Non-pigmented ciliary epithelial cell (primary cell): ENCODE data around the gene ASPA.
"Not testable (repeated sequence)": the region's sequence is repeated elsewhere in the genome, so short reads cannot be mapped to it uniquely, and the experiment has no call there.

Experiments used
- DNase-seq: peaks from one replicate; pipeline ENCODE4 v3.0.0-alpha.2; 2010; ENCODE audit warnings: low read depth

ASPA gene

DNA sequence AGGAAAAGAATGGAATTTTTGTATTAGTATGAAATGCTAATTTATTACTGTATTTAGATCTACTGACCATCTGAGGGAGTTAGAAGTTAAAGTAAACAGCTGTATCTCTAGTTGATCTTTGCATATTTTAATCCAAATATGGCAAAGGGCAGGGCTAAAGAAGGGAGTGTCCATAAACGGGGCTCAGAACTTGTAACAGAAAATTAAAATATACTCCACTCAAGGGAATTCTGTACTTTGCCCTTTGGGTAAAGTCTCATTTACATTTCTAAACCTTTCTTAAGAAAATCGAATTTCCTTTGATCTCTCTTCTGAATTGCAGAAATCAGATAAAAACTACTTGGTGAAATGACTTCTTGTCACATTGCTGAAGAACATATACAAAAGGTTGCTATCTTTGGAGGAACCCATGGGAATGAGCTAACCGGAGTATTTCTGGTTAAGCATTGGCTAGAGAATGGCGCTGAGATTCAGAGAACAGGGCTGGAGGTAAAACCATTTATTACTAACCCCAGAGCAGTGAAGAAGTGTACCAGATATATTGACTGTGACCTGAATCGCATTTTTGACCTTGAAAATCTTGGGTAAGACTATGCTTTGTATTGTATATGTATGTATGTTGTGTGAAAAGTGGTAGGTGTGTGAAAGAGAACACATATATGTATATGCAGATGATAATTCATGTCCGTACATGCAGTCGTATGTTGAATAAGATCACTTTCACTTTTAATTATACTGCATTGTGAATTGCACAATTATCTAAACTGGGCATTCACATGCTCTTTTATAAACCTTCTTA lies at the start of gene ASPA:
ASPA (plus strand) TSS at position 186 of the 799 bp plus-strand sequence; CDS start at position 349, 163 bp downstream.
- no peak for DNase-seq

- DNase-seq = not testable (repeated sequence)
Measured at GRCh38 chr17:3433215-3433614, 42.6 kb upstream of the ASPA start.

DNA sequence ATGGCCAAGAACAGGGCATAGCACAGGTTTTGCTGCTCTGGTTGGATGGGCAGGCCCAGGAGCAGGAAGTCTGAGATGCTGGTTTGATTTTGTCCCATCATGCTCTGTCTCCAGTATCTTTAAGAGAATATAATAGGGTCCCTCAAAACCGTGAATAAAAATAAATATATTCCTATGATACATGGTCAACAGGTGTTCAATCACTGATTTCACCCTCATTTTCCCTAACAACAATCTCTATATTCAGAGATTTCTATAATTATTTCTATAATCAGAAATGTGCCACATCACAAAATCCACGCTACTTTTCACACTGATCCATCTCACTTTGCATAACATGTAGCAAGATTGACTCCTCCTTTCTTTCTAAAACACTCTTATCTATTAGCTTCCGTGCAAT lies 42.1 kb upstream of the ASPA start, which contains the start of gene OR1E2:
OR1E2 (minus strand) TSS at position 101 of the 400 bp plus-strand sequence; CDS start at position 101, 0 bp downstream.
- DNase-seq = no peak

- DNase-seq = no peak
Measured at GRCh38 chr17:3438368-3438767, 37.4 kb upstream of the ASPA start.

GRCh38 chr17:3440451-3440850 lies 35.3 kb upstream of the ASPA start:
- no peak for DNase-seq

DNA sequence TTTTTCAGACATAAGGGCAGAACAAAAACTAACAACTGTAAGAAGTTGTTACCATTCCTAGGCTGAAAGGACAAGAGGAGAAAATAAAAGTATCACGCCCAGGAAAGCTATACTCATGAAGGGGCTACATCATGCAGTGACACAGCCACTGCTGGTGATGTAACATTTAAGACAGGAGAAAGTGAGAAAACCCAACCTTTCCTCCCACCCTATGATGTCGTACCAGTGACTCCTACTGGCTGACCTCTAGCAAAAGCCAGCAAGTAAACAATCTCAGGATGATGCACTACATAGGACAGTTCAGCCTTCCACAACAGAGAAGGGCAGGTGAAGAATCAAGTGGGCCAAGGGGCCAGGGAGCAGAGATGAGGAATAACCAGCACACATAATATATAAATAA lies 28.2 kb upstream of the ASPA start:
- DNase-seq = no peak

DNA sequence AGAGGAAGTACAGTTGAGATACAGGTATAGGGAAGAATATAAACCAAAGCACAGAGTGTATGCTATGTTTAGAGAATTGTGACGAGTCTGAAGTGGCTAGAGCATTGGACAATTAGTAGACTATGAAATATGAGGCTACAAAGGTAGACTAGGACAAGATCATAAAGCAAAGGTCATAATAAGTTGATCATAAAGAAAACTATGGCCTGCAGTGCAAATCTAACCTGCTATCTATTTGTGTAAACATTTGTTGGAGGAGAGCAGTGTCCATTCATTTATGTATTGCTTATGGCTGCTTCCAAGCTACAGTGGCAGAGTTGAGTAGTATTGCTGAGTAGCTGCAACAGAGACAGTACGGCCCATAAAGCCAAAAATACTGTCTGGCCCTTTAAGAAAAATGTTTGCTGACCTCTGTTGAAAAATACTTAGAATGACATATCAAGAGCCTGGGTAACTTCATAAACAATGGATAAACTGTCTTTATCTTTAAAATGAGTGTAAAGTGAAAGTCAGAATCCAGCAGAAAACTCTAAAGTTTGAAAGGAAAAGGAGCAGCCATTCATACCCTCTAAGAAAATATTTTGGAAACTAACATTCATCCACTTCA lies 27.6 kb upstream of the ASPA start:
- DNase-seq = no peak

GRCh38 chr17:3466355-3466754 lies 9.4 kb upstream of the ASPA start:
- DNase-seq = not testable (repeated sequence)

DNA sequence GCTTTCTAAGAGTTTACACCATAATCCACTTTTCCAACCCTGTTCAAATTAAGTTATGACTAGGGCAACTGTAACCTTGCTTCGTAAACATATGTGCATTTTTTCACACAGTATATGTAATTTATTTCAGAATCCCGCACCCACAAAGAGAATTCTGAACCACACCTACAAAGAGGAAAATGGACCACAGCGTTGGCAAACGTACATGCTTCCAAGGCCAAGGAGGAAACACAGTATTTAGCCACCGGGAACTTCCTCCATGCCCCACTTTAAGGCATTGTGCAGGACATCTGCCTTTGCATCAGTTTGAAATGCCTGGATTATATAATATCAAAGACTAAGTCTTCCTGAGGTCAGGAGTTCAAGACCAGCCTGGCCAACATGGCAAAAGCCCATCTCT lies 6.3 kb upstream of the ASPA start:
- no peak for DNase-seq

DNA sequence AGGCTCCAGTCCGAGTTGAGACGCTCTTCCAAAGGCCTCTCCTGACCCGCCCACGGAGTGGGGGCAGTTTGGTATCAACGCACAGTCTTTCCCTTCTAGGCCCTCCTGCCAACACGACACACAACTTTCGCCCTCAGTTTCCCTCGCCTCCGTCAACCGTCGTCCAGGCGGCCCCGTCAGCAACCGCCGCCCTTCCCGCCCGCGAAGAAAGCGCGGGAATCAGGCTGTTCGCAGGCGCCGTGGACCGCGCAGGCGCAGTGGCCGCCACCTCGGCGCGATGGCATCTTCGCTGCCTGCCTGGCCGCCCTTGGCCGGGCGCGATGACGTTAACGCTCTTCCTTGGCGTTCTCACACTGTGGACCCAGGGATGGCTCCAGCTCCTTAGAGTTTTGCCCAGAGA lies 4.2 kb upstream of the ASPA start, which contains the start of gene SPATA22:
SPATA22 (minus strand) TSS at position 221 of the 400 bp plus-strand sequence. CDS start 2,494 bp downstream, outside the sequence.
- DNase-seq = no peak

DNA sequence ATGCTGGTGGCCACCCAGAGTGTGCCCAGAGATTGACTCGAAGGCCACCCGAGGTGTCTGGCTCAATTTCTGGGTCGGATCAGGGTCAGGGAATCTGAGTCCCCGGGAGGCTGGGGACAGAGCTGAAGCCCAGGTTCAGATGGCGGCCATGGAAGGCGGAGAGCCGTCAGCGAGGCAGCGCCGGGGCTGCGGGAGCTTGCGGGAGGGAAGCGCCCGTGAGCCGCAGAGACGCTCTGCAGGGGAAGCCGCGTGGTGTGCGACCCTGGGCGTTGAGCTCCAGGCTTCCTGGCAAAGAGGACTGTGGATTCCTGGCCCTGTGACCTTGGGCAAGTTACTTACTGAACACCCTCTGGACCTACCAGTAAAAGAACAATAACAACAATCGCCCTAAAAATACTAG lies 3.7 kb upstream of the ASPA start:
- DNase-seq = no peak

DNA sequence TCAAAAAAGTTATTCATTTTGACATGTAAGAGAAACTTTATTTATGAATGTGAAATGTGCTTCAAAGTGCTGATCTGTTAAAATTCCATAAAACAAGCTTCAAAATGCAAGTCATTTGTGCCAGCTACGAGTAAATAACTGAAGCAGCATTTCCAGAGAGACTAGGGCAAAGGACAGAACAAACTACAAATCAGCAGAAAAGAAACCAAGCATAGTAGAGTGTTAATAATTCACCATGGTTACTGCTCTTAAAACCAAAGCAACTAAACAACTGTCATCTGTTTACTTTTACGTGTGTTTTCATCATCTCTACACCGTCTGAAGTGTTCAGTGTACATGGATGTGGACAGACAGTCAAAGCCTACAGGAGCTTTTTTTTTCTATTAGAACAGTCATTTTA lies 1.6 kb upstream of the ASPA start:
- DNase-seq = no peak

DNA sequence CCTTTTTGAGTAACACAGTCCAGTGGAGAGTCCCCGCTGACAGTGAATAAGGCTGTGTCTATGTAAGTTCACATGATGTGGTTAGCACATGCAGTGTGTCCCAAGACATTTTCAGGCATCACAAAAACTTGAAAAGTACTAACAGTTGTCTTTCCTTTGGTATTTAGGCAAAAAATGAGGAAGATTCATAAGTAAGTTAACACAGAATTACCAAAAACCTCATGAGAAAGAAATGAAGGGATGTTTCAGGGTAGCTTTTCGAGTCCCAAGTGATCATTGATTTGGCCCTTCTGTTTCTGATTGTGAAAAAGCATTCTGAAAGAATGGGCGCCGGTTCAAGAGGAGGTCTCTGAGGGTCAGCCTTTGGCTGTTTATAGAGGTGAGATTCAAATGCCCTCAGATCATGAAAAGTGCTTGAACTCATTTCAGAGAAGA lies 529 bp upstream of the ASPA start:
- no peak for DNase-seq

- no peak for DNase-seq
Measured at GRCh38 chr17:3479988-3480387, 4.2 kb downstream of the ASPA start.

DNA sequence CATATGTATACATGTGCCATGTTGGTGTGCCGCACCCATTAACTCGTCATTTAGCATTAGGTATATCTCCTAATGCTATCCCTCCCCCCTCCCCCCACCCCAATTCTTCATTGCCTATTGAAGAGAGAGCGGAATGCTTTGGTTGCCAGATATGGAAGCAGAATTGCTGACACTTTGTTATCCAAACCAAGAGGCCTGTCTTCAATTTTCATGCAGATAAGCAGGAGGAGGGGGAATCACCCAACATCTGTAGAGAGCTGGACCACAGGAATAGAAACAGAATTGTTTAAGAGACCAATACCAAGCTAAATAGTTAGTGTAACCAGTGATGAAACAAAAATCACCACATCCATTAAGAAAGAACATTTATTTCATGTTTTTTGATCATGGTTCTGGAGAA lies 7.1 kb downstream of the ASPA start:
- DNase-seq = no peak

DNA sequence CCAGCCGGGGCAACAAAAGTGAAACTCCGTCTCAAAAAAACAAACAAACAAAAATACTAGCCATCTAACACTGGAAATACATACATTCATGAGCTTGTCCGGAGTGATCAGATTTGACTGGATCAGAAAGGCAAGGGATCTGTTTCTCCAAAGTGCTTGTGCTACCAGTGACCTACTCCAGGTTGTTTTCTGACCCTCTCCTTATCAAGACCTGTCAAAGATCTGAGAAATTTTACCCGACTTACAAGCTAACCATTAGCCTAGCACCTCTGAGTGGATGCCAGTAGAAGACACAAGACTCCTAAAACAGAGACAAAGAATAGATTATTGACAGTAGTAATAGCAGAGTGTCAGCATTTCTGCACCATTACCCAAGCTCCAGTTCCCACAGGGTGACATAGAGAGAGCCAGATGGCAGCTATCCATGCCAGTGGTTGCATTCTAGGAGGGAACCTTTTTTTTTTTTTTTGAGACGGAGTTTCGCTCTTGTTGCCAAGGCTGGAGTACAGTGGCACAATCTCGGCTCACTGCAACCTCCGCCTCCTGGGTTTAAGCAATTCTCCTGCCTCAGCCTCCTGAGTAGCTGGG lies 9.8 kb downstream of the ASPA start:
- no peak for DNase-seq

- DNase-seq = no peak
Measured at GRCh38 chr17:3497101-3497500, 21.3 kb downstream of the ASPA start.

GRCh38 chr17:3501344-3501743 lies 25.5 kb downstream of the ASPA start:
- DNase-seq = no peak

- no peak for DNase-seq
Measured at GRCh38 chr17:3502466-3502865, 26.7 kb downstream of the ASPA start.

GRCh38 chr17:3503285-3503684 lies 27.5 kb downstream of the ASPA start:
- DNase-seq = no peak

DNA sequence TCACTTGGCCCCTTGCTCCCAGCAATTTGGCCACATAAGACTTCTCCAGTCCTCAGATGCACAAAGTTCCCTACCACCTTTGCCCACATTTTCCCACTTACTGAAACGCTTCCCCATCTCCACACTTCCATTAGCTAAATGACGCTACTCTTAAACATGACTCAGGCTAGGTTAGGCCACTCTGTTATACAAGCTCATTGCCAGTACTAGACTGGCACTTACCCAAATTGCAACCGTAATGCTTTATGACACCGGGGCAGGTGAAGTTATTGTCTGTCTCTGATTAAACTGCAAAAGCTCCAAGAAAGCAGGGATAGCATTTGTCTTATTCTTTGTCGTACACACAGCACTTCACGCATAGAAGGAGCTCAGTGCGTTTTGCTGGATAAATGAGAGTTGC lies 29.2 kb downstream of the ASPA start:
- no peak for DNase-seq

GRCh38 chr17:3506054-3506453 lies 30.3 kb downstream of the ASPA start:
- no peak for DNase-seq

GRCh38 chr17:3507071-3507470 lies 31.3 kb downstream of the ASPA start:
- DNase-seq = no peak
